H7 (cell line): Measurements from ENCODE around the gene ETS1. TPM values are rescaled to one million over a fixed set of nuclear protein-coding genes. Genes with fewer than 3 reads are reported as not detected.
"Not testable (repeated sequence)": the region's sequence is repeated elsewhere in the genome, so short reads cannot be mapped to it uniquely, and the experiment has no call there.

ENCODE experiments used
- DNase-seq: peaks from one replicate; pipeline ENCODE4 v3.0.0; 2012
- H3K27me3 ChIP-seq: 2 replicates; pipeline ENCODE4 v1.6.0; 2011; ENCODE audit warnings: mild to moderate bottlenecking, low read length; ENCODE audit not compliant: control insufficient read depth, insufficient read depth
- H3K36me3 ChIP-seq: replicated peaks from 2 replicates; pipeline ENCODE4 v1.5.1; 2011; ENCODE audit warnings: low read length; ENCODE audit not compliant: control insufficient read depth, insufficient read depth
- H3K4me3 ChIP-seq: 2 replicates; pipeline ENCODE4 v1.5.1; 2011; ENCODE audit warnings: low read depth, mild to moderate bottlenecking, control low read depth, low read length, moderate library complexity; ENCODE audit not compliant: insufficient read depth
- total RNA-seq: library from RNA; depleted of rRNA; stranded (reverse); fragments of >200 nt; shearing (Covaris generic); gene quantifications from 2 replicates; pipeline ENCODE4 v1.2.3, GENCODE V29; 2014

ETS1 gene
- total RNA-seq, 1 experiment from 2014 or later, result 24.1 TPM

DNA sequence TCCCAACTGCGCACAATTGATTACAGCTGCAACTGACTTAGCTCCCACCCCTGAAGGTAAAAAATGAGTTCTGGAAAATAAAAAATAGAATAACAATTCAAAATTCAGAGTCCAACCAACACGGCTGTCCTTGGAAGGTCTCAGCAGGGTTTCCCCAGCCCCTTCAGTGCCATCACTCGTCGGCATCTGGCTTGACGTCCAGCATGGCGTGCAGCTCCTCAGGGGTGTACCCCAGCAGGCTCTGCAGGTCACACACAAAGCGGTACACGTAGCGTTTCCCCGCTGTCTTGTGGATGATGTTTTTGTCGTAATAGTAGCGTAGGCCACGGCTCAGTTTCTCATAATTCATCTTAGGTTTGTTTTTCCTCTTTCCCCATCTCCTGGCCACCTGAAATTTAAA is 125.2 kb downstream of the ETS1 start:
- no peak for DNase-seq
- H3K36me3 ChIP-seq, result peaks cover 6% of the 10 kb centered on the region
- H3K27me3 ChIP-seq, result no peaks in the 10 kb centered on the region
- no peak overlapping the region for H3K4me3 ChIP-seq

- no peak for DNase-seq
- Histone ChIP-seq H3K27me3 (no peaks in the 10 kb centered on the region), H3K36me3 (peaks cover 5% of the 10 kb centered on the region), H3K4me3 (no peak overlapping the region)
Observed at GRCh38 chr11:128458321-128458720, 129.0 kb downstream of the ETS1 start.

DNA sequence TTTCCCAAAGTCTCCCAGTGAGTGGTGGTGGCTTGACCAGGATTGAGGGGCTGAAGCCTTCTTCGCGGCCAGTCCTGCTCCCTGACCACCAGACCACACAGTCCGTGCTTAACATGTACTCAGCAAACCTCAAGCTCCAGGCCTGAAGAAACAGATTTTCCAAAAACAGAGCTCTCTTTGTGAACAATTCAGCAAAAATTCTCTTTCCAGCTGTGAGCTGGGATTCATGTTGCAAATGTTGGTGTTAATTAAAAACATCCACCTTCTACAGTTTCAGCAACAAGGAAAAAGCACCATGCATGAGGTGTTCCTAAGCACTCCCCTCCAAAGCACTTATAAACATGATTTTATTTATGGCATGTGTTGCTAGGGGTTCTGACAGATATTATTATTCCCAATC is 129.5 kb downstream of the ETS1 start:
- H3K27me3 ChIP-seq, result no peaks in the 10 kb centered on the region

DNA sequence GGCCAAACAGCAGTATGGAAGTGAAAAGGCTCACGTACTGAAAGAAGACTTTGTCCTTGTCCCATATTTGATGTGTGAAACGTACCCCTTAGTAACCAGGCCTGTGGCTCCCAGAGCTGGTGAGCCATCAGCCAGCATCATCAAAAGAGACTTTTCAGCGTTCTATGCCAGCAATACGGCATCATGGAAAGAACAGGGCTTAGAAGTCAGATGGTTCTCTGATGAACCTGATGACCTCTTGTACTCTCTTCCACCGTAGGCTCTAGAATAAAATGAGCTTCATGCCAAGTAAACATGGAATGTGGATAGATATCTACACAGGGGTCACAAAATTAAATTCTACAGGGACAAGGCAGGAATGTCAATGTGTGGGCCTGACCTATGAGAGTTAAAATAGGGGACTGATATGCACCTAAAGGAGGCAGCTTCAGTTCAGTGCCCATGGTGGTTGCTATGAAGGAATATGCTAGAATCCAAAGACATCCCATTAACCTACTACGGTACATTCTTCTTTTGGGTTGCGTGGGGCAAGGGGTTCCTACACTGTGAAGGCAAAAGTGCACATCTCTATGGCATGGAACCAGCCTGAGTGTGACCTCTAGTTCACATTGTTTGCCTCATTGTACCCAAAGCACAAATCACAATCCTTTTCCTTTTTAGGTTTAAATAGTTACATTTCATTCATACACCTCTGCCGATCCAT is 130.6 kb downstream of the ETS1 start:
- no peak for DNase-seq
- H3K27me3 ChIP-seq, result no peaks in the 10 kb centered on the region
- H3K4me3 ChIP-seq, result no peak overlapping the region
- H3K36me3 ChIP-seq, result peaks cover 3% of the 10 kb centered on the region; the same call in 1 of the 2 replicates

More for the DNA sequence above, 129.5 kb downstream of the ETS1 start:
- no peak overlapping the region for H3K4me3 ChIP-seq
- no peak for DNase-seq
- H3K36me3 ChIP-seq, result peaks cover 5% of the 10 kb centered on the region

DNA sequence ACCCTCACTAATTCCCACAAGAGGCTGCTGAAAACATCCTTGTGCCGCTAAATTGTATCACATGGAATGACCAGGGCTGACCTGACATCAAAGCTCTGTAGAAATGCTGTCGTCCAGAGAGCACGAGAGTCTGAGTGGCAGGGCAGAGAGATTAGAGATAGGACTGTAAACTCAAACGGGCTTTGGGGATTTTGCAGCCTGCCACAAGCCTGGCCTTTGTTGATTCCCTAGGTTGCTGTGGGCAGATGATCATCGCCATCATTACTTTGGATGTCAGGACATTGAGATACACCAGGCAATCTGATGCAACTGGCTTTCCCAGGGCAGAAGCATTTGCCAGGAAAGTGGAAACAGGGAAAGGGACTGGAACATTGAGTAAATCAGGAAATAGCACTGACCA is 131.6 kb downstream of the ETS1 start:
- Histone ChIP-seq H3K4me3 (no peak overlapping the region), H3K36me3 (peaks cover 3% of the 10 kb centered on the region; the same call in 1 of the 2 replicates), H3K27me3 (no peaks in the 10 kb centered on the region)
- no peak for DNase-seq

DNA sequence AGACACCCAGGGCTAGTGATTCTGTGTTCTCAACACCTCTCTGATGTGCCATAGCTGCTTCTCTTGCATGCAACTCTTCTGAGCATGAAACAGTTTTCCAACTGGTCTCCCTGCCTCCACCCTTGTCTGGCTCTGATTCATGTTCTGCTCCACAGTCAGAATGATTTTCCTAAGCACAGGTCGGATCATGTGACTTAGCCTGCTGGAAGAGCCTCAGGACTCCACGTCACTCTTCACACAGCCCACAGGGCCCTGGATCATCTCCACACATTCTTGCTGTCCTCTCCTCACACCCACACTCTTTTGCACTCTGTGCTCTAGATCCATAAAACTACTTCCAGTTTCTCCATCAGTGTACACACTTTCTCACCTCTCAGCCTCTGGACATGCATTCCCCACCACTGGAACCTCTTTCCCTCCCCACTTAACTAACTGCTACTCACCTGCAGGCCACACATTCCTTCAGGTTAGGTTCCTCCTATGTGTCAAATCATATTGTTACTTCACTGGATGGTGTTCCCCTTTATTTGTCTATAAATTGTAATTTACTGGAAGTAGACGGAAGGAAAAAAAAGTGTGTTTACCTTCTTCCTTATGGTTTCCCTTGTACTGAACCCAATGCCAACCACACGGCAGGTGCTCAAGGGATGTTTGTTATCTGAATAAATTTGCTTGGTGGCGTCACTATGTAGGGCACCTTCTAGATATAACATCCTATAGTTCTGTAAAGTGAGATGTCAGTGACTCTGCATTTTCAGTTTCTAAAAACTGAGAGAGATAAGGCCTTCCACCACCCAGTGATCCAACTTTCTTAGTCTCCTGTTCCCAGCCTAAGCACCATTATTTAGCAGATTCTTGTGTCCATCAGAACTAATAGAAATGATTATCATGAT is 133.7 kb downstream of the ETS1 start:
- Histone ChIP-seq H3K4me3 (no peak overlapping the region), H3K27me3 (no peaks in the 10 kb centered on the region), H3K36me3 (peaks cover 3% of the 10 kb centered on the region; the same call in 1 of the 2 replicates)
- DNase-seq, result no peak

DNA sequence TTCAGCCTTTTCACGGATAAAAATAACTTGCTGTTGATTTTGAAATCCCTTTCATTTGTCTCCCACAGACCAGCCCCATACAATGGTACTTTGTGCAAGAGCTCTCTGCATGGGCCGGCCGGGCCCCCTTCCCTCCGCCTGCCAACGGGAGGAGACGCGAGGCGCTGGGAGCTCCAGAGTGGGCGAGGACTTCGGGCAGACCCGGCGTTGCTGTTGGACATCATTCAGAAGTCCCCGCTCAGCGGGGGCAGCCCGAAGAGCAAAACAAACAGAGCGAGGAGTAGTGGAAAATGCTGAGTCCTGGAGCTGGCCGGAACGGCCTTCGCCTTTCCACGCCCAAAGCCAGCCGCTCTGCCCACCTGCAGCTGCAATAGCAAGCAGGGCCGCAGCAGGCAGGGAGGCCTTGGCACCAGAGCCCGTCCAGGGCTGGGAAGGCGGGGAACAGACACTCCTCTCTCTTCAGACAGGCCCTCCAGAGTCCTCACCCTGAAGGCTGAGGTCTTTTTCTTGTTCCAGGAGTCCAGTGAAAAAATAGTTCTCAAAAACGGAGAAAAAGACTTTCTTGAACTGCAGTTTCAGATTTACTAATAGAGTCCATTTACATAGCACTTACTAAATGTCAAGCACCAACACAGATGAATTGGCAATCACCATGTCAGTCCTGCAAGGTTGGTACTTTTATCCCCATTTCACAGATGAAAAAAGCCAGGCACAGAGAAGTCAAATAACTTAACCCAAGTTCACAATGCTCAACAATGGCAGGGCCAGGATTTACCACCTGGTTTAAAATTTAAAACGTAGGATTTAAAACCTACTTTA is 135.5 kb downstream of the ETS1 start:
- no peak overlapping the region for H3K4me3 ChIP-seq
- H3K36me3 ChIP-seq, result no peaks in the 10 kb centered on the region; the same call in 1 of the 2 replicates
- peak; percentile 58 for DNase-seq
- no peaks in the 10 kb centered on the region for H3K27me3 ChIP-seq

DNA sequence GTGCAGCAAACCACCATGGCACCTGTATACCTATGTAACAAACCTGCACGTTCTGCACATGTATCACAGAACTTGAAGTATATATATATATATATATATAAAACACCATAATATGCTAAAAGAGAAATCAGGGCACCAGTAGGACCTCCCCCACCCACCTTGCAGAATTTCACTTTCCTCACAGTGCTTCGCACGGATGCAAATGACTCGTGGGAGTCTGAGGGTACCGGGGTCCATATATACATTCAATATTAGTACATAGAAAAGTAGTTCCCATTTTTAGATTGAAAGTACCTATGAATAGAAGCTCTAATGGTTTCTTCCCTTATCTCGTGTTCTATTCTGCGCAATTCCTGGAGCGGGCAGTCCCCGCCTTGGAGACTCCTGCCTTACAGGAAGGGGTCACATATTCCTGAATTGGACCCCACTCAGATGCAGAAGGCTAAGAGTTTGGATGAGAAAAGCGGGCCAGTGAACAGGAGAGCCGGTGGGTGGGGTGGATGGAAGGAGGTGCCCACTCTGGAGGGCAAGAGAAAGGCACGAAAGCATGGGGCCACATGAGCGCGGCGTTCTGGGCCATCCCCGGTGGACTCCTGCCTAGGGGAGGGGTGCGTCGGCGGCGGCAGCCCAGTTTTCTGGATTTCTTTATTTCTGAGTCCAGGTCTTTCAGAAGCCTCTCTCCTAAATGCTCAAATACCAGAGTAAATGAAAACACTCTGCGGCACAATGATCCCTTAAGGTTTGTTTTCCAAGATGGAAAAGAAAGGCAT is 136.3 kb downstream of the ETS1 start:
- DNase-seq, result peak; percentile 26
- H3K4me3 ChIP-seq, result no peak overlapping the region
- H3K27me3 ChIP-seq, result no peaks in the 10 kb centered on the region
- H3K36me3 ChIP-seq, result no peaks in the 10 kb centered on the region; the same call in 1 of the 2 replicates

DNA sequence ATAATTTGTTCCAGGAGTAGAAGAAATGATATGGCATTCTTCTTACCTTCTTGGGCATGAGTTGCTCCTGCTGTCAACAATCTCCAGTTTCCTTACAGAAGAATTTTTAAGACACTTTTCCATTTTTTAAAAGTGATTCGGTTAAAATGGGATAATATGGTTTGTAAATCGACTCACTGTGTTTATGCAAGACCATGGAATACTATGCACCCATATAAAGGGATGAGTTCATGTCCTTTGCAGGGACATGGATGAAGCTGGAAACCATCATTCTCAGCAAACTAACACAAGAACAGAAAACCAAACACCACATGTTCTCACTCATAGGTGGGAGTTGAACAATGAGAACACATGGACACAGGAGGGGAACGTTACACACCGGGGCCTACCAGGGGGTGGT is 136.9 kb downstream of the ETS1 start:
- not testable (repeated sequence) for H3K36me3 ChIP-seq, DNase-seq, H3K4me3 ChIP-seq, H3K27me3 ChIP-seq

- Histone ChIP-seq H3K36me3 (no peaks in the 10 kb centered on the region), H3K4me3 (no peak overlapping the region), H3K27me3 (no peaks in the 10 kb centered on the region)
- no peak for DNase-seq
Observed at GRCh38 chr11:128448981-128449713, 138.2 kb downstream of the ETS1 start.

GRCh38 chr11:128448200-128448886 is 139.0 kb downstream of the ETS1 start:
- Histone ChIP-seq H3K27me3 (no peaks in the 10 kb centered on the region), H3K4me3 (no peak overlapping the region), H3K36me3 (no peaks in the 10 kb centered on the region)
- DNase-seq, result peak; percentile 38

GRCh38 chr11:128447233-128447632 is 140.1 kb downstream of the ETS1 start:
- H3K4me3 ChIP-seq, result no peak overlapping the region
- no peaks in the 10 kb centered on the region for H3K27me3 ChIP-seq
- no peak for DNase-seq
- no peaks in the 10 kb centered on the region for H3K36me3 ChIP-seq

DNA sequence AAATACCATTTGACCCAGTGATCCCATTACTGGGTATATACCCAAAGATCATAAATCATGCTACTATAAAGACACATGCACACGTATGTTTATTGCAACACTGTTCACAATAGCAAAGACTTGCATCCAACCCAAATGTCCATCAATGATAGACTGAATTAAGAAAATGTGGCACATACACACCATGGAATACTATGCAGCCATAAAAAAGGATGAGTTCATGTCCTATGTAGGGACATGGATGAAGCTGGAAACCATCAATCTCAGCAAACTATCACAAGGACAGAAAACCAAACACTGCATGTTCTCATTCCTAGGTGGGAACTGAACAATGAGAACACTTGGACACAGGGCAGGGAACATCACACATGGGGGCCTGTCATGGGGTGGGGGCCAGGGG is 141.4 kb downstream of the ETS1 start:
- not testable (repeated sequence) for H3K36me3 ChIP-seq, H3K4me3 ChIP-seq, DNase-seq, H3K27me3 ChIP-seq
